WTC11 (cell line): Measurements from ENCODE around the gene COL13A1. TPM values are rescaled to one million over a fixed set of nuclear protein-coding genes. Genes with fewer than 3 reads are reported as not detected.

ENCODE experiments used
- ATAC-seq: fragments of 200-7000 bp; cut with Tn5 transposase; 2 replicates; pipeline ENCODE4 v1.10.0; 2021; ENCODE audit warnings: mild to moderate bottlenecking, moderate library complexity
- CTCF ChIA-PET: fragments of 300-600 bp; sonication (Branson Sonifier 250); formaldehyde crosslinking; loops from one replicate; lab custom pipeline; 2021; ENCODE audit warnings: antibody characterized with exemption; lab: Charles Lee
- POLR2A ChIA-PET: fragments of 350-600 bp; sonication (Branson Sonifier 250); formaldehyde crosslinking; loops from one replicate; lab custom pipeline; 2021; ENCODE audit warnings: antibody characterized with exemption; lab: Charles Lee
- DNase-seq: peaks from one replicate; pipeline ENCODE4 v3.0.0; 2021; ENCODE audit warnings: low spot score
- H3K27ac Mint-ChIP-seq: 2 replicates; pipeline ENCODE4 v1.8.0; 2021; ENCODE audit warnings: mixed read lengths
- H3K27me3 Mint-ChIP-seq: 2 replicates; pipeline ENCODE4 v1.8.0; 2021; ENCODE audit warnings: low read depth, mild to moderate bottlenecking, moderate library complexity, mixed read lengths
- H3K36me3 Mint-ChIP-seq: 2 replicates; pipeline ENCODE4 v1.8.0; 2021; ENCODE audit warnings: mixed read lengths
- H3K4me1 Mint-ChIP-seq: 2 replicates; pipeline ENCODE4 v1.8.0; 2022; ENCODE audit warnings: mixed read lengths
- H3K4me3 Mint-ChIP-seq: 2 replicates; pipeline ENCODE4 v1.8.0; 2021; ENCODE audit warnings: mild to moderate bottlenecking, moderate library complexity, mixed read lengths
- H3K9me3 Mint-ChIP-seq: 2 replicates; pipeline ENCODE4 v1.8.0; 2021; ENCODE audit warnings: mixed read lengths
- AFF4 ChIP-seq: sonication (generic); formaldehyde crosslinking; IDR thresholded peaks from 2 replicates; pipeline ENCODE4 v1.8.1; 2023; ENCODE audit warnings: mild to moderate bottlenecking, missing genetic modification reagents, borderline replicate concordance
- AR ChIP-seq: fragments of 250-450 bp; sonication (Bioruptor Pico); IDR thresholded peaks from 2 replicates; pipeline ENCODE4 v1.9.0; 2021; ENCODE audit warnings: mild to moderate bottlenecking
- EMX1 ChIP-seq: fragments of 250-450 bp; sonication (Bioruptor Pico); IDR thresholded peaks from 2 replicates; pipeline ENCODE4 v1.8.0; 2021; ENCODE audit warnings: mild to moderate bottlenecking
- ETV6 ChIP-seq: sonication (generic); formaldehyde crosslinking; IDR thresholded peaks from 2 replicates; pipeline ENCODE4 v1.8.1; 2022; ENCODE audit warnings: mild to moderate bottlenecking, missing genetic modification reagents
- GTF2I ChIP-seq: fragments of 250-450 bp; sonication (Bioruptor Pico); conservative IDR thresholded peaks from 2 replicates; pipeline ENCODE4 v1.4.0; 2021; ENCODE audit warnings: mild to moderate bottlenecking
- JAZF1 ChIP-seq: fragments of 250-450 bp; sonication (Bioruptor Pico); IDR thresholded peaks from 2 replicates; pipeline ENCODE4 v1.9.0; 2021; ENCODE audit warnings: moderate library complexity, mild to moderate bottlenecking, inconsistent platforms
- NR3C1 ChIP-seq: sonication (generic); formaldehyde crosslinking; conservative IDR thresholded peaks from 2 replicates; pipeline ENCODE4 v1.8.1; 2023; ENCODE audit warnings: low read depth, mild to moderate bottlenecking, missing genetic modification reagents
- TEAD1 ChIP-seq: sonication (generic); formaldehyde crosslinking; IDR thresholded peaks from 2 replicates; pipeline ENCODE4 v1.8.0; 2022; ENCODE audit warnings: mild to moderate bottlenecking, missing genetic modification reagents
- ZBTB21 ChIP-seq: sonication (generic); formaldehyde crosslinking; IDR thresholded peaks from 2 replicates; pipeline ENCODE4 v1.8.1; 2023; ENCODE audit warnings: mild to moderate bottlenecking, missing genetic modification reagents, borderline replicate concordance
- ZMAT4 ChIP-seq: fragments of 250-450 bp; sonication (Bioruptor Pico); IDR thresholded peaks from 2 replicates; pipeline ENCODE4 v1.9.0; 2021; ENCODE audit warnings: mild to moderate bottlenecking
- ZNF425 ChIP-seq: fragments of 250-450 bp; sonication (Bioruptor Pico); conservative IDR thresholded peaks from 2 replicates; pipeline ENCODE4 v1.9.0; 2021; ENCODE audit warnings: mild to moderate bottlenecking
- total RNA-seq: library from RNA; stranded (reverse); gene quantifications from 3 replicates; pipeline ENCODE4 v1.2.3, GENCODE V29; 2021
- TF ChIP-seq, protein P1 (sequence below): sonication (generic); formaldehyde crosslinking; IDR thresholded peaks from 2 replicates; pipeline ENCODE4 v1.8.1; 2022; ENCODE audit warnings: low read depth, mild to moderate bottlenecking, moderate library complexity, missing genetic modification reagents, borderline replicate concordance
- TF ChIP-seq, protein P2 (sequence below): fragments of 250-450 bp; sonication (Bioruptor Pico); IDR thresholded peaks from 2 replicates; pipeline ENCODE4 v2.1.2; 2022; ENCODE audit warnings: mild to moderate bottlenecking, moderate library complexity
- TF ChIP-seq, protein P3 (sequence below): fragments of 250-450 bp; sonication (Bioruptor Pico); IDR thresholded peaks from 2 replicates; pipeline ENCODE4 v1.8.0; 2021; ENCODE audit warnings: mild to moderate bottlenecking

The COL13A1 gene
- total RNA-seq, 1 experiment from 2014 or later = 7.1 TPM

DNA sequence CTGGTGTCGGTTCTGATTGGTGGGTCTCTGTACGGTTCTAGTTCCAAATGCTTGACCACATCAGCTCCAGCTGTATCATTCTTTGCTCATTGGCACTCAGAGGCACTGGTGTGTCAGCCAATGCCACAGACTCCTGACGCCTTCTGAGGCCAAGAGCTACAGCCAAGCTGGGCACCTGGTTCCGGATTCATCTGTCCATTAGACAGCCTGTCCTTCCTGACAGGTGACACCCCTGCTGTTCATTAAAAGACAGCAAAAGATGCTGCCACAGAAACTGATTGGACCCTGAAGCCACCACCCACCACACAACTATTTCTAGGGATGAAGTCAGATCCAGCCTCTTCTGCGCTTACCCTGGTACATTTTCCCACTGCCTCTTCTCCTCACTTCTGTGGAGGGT is 35.6 kb downstream of the COL13A1 start (continued):
- TF ChIP-seq, protein P1, sequence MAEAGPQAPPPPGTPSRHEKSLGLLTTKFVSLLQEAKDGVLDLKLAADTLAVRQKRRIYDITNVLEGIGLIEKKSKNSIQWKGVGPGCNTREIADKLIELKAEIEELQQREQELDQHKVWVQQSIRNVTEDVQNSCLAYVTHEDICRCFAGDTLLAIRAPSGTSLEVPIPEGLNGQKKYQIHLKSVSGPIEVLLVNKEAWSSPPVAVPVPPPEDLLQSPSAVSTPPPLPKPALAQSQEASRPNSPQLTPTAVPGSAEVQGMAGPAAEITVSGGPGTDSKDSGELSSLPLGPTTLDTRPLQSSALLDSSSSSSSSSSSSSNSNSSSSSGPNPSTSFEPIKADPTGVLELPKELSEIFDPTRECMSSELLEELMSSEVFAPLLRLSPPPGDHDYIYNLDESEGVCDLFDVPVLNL (CRISPR knock-in tag) = no peak

GRCh38 chr10:69838418-69838817 is 36.7 kb downstream of the COL13A1 start:
- Mint-ChIP-seq H3K27me3 (no peaks in the 10 kb centered on the region; the same call in 1 of the 2 replicates), H3K27ac (no peak overlapping the region; the same call in 1 of the 2 replicates)

DNA sequence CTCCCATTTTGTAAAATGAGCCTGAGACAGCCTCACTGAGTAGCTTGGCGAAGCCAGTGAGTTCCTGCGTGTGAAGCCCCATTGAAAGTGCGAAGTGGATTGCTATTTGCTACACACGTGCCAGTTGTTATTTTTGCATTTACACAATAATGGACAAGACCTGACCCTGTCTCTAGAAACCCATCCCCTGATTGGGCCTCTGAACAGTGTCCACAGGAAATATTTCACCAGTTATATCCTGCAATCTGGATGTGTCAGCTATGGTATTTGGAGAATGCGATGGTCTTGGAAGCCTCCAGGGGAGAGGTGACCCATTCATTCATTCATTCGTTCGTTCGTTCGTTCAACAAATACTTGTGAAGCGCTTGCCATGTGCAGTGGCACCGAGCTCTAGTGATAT is 37.1 kb downstream of the COL13A1 start:
- ChIA-PET POLR2A (interaction anchor here (0.6 to 1.2 kb wide), 3 partner anchors 12 to 34 kb away, joined by 3 to 8 read pairs (median 3); no protein-coding TSS in a partner anchor), CTCF (interaction anchor here (0.5 to 3.0 kb wide), 13 partner anchors 12 to 123 kb away, joined by 3 to 14 read pairs (median 4); no protein-coding TSS in a partner anchor)
- TF ChIP-seq ZNF425 (CRISPR knock-in tag) (no peak), GTF2I (no peak), ZBTB21 (no peak), JAZF1 (CRISPR knock-in tag) (no peak), AFF4 (no peak), EMX1 (CRISPR knock-in tag) (no peak)
- Mint-ChIP-seq H3K27ac (no peak overlapping the region; the same call in 1 of the 2 replicates), H3K4me3 (no peak overlapping the region), H3K9me3 (no peaks in the 10 kb centered on the region), H3K4me1 (peaks cover 33% of the 10 kb centered on the region), H3K36me3 (no peaks in the 10 kb centered on the region), H3K27me3 (no peaks in the 10 kb centered on the region; the same call in 1 of the 2 replicates)
- ATAC-seq (no peak; the same call in 1 of the 2 replicates), DNase-seq (no peak)

More at GRCh38 chr10:69838418-69838817, 36.7 kb downstream of the COL13A1 start:
- H3K36me3 Mint-ChIP-seq = no peaks in the 10 kb centered on the region
- H3K9me3 Mint-ChIP-seq = no peaks in the 10 kb centered on the region
- DNase-seq = no peak
- TF ChIP-seq ZMAT4 (CRISPR knock-in tag) (no peak), TEAD1 (CRISPR knock-in tag) (no peak), NR3C1 (CRISPR knock-in tag) (no peak), ETV6 (CRISPR knock-in tag) (no peak), AR (CRISPR knock-in tag) (no peak), GTF2I (no peak)
- TF ChIP-seq, protein P2, sequence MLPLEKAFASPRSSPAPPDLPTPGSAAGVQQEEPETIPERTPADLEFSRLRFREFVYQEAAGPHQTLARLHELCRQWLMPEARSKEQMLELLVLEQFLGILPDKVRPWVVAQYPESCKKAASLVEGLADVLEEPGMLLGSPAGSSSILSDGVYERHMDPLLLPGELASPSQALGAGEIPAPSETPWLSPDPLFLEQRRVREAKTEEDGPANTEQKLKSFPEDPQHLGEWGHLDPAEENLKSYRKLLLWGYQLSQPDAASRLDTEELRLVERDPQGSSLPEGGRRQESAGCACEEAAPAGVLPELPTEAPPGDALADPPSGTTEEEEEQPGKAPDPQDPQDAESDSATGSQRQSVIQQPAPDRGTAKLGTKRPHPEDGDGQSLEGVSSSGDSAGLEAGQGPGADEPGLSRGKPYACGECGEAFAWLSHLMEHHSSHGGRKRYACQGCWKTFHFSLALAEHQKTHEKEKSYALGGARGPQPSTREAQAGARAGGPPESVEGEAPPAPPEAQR = no peak
- TF ChIP-seq, protein P3, sequence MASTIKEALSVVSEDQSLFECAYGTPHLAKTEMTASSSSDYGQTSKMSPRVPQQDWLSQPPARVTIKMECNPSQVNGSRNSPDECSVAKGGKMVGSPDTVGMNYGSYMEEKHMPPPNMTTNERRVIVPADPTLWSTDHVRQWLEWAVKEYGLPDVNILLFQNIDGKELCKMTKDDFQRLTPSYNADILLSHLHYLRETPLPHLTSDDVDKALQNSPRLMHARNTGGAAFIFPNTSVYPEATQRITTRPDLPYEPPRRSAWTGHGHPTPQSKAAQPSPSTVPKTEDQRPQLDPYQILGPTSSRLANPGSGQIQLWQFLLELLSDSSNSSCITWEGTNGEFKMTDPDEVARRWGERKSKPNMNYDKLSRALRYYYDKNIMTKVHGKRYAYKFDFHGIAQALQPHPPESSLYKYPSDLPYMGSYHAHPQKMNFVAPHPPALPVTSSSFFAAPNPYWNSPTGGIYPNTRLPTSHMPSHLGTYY (CRISPR knock-in tag) = no peak
- H3K4me3 Mint-ChIP-seq = no peak overlapping the region
- peaks cover 30% of the 10 kb centered on the region for H3K4me1 Mint-ChIP-seq
- POLR2A ChIA-PET = interaction anchor here (0.6 to 1.2 kb wide), 3 partner anchors 13 to 34 kb away, joined by 3 to 8 read pairs (median 3); no protein-coding TSS in a partner anchor
- ATAC-seq = no peak; the same call in 1 of the 2 replicates
- CTCF ChIA-PET = interaction anchor here (0.5 to 3.0 kb wide), 11 partner anchors 11 to 122 kb away, joined by 3 to 14 read pairs (median 4); no protein-coding TSS in a partner anchor
